ENCODE data around the gene SRRM1.
"Not testable (repeated sequence)": the region's sequence is repeated elsewhere in the genome, so short reads cannot be mapped to it uniquely, and the experiment has no call there.

Gene SRRM1

DNA sequence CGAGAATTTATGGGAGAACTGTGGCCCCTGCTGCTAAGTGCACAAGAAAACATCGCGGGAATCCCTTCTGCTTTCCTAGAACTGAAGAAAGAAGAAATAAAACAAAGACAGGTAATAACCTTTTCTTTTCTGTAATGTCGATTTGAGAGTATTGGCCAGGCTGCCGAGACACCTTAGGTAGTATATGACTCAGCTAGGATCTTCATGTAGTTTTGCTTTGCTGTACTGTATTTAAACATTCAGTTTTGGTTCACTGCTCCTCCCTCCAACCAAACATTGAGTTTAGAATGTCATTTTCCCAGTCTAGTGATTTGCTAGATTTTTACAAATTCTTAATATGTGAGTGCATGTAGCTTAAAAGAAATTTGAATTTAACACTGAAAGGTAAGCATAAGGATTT lies 5.8 kb downstream of the SRRM1 start:
- no peak for DNase-seq

GRCh38 chr1:24652382-24652781 lies 9.3 kb downstream of the SRRM1 start:
- no peak for DNase-seq

DNA sequence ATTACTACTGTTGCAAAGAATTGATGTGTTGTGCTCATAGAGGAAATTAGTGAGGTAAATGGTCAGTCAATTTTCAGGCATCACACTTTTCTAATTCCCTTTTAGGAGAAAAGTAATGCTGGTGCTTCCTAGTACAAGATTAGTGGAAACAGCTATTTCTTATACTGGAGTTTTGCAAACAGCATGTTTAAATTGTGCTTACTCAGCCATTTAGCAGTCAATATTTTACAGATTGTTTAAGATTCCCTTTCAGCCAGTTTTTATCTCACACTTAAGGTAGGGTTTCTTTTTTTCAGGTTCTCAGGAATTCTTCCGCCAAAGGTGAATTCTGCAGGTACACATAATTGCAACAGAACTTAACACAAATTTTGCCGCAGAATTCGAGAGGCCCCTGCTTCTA lies 10.9 kb downstream of the SRRM1 start:
- no peak for DNase-seq

GRCh38 chr1:24656046-24656445 lies 12.9 kb downstream of the SRRM1 start:
- DNase-seq = no peak

GRCh38 chr1:24657781-24658180 lies 14.7 kb downstream of the SRRM1 start:
- no peak for DNase-seq

- no peak for DNase-seq
Measured at GRCh38 chr1:24659166-24659904, 16.2 kb downstream of the SRRM1 start.

- no peak for DNase-seq
Measured at GRCh38 chr1:24659993-24660665, 17.0 kb downstream of the SRRM1 start.

- no peak for DNase-seq
Measured at GRCh38 chr1:24664507-24665033, 21.5 kb downstream of the SRRM1 start.

DNA sequence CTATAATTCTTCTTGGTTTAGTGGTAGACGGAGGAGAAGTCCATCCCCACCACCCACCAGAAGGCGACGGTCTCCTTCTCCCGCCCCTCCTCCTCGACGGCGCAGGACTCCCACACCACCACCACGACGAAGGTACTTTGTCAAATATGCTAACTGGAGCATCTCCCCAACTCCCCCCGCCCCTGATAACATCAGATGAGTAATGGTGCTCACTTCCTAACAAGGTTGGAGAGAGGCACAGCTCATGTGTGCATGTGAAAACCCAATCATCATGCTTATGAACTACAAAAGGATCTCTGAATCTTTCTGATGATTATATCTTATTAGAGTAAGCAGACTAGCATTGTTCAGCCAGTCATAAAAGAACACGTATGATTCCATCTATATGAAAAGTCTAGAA lies 23.7 kb downstream of the SRRM1 start:
- DNase-seq = no peak

- not testable (repeated sequence) for DNase-seq
Measured at GRCh38 chr1:24671372-24671771, 28.3 kb downstream of the SRRM1 start.

GRCh38 chr1:24672686-24673085 lies 29.6 kb downstream of the SRRM1 start:
- not testable (repeated sequence) for DNase-seq

DNA sequence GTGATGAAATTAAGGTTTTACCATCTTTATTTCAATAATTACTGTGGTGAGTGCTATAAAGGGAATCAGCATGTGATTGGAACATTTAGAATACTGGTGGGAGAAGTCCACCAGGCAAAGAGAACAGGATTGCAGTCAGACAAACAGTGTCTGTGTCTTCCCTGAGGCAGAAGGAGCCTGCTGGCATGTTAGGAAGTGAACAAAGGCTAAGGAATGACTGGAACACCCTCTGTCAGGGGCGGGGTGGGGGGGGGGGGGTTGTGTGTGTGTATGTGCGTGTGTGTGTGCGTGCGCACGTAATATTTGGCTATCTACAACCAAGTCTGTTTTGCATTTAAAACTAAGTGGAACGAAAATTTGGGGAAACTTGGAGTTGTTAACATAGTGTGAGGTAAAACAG lies 30.2 kb downstream of the SRRM1 start:
- no peak for DNase-seq

GRCh38 chr1:24678421-24678820 lies 35.3 kb downstream of the SRRM1 start:
- not testable (repeated sequence) for DNase-seq

DNA sequence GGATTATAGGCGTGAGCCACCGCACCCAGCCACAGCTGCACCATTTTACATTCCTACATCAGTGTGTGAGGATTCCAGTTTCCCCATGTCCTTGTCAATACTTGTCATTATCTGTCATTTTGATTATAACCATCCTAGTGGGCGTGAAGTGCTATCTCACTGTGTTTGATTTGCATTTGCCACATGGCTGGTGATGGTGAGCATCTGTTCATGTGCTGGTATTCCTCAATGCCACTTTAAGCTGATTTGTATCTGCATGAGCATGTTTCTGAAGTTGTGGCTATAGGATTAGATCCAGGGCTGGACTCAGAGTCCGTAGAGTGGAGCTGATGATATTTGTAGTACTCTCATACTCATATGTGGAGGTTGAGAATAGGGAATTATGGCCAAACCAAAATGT lies 36.6 kb downstream of the SRRM1 start:
- no peak for DNase-seq

DNA sequence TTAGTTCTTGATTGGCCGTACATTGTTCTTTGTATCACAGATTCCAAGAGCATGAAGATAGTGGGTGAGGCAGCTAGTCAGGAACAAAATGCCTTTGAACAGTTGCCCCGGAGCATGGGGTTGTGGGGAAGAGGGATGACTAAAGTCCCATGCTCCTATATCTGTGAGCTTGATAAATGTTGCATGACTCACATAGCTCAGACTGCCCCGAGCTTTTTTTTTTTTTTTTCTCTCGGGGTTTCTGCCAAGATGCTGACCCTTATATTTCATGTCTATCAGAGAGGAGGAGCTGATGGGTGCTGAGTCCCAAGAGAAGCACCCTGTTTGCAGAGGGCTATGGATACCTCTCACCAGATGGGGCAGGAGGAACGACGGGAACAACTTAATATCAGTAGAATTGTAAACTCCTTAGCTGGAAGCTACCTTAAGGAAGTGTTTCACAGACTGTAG lies 40.6 kb downstream of the SRRM1 start:
- DNase-seq = peak in 1 of 2 donors; percentile 12

GRCh38 chr1:24688033-24688432 lies 44.9 kb downstream of the SRRM1 start:
- no peak for DNase-seq

- peak; percentile 81 to 82 for DNase-seq
Measured at GRCh38 chr1:24688621-24689195, 45.6 kb downstream of the SRRM1 start.

DNA sequence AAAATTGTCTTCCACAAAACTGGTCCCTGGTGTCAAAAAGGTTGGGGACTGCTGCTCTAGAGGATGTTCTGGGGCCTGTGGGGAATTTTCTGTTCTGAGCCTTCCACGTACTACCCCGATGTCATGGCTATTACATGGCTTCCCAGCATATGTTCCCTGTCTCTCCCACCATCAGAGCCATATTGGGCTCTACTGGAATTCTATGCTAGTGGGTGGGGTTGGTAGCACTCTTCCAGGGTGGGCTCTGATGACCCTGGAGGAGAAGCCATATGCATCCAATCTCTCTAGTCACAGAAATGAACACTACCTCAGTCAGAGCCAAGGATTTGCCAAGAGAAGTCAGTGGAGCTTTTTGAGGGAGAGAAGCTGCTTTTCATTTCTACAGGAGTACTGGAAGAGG lies 47.9 kb downstream of the SRRM1 start:
- DNase-seq = no peak

DNA sequence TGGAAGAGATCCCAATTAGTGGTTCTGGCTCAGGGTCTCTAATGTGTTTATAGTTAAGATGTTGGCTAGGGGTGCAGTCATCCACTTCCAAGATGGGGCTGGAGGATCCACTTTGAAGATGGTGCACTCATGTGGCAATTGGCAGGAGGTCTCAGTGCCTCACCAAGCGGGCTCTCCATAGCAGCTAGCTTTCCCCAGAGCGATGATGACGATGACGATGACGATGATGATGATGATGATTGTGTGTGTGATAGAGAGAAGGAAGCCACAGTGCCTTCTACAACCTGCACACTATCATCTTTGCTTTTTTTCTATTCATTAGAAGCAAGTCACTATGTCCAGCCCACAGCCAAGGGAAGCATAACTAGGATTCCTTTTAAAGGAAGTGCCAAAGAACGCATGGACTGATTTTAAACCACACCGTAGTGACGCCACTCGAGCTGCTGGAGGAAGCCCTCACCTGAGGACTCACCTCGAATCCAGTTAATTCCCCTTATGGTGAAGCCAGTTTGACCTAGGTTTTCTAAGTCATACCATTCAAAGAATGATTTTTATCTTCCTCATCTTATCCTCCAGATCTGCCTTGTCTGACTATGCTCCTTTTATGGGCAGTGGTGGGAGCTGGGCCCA lies 49.4 kb downstream of the SRRM1 start:
- DNase-seq = no peak

GRCh38 chr1:24693827-24694379 lies 50.8 kb downstream of the SRRM1 start:
- peak; percentile 80 to 91 for DNase-seq

DNA sequence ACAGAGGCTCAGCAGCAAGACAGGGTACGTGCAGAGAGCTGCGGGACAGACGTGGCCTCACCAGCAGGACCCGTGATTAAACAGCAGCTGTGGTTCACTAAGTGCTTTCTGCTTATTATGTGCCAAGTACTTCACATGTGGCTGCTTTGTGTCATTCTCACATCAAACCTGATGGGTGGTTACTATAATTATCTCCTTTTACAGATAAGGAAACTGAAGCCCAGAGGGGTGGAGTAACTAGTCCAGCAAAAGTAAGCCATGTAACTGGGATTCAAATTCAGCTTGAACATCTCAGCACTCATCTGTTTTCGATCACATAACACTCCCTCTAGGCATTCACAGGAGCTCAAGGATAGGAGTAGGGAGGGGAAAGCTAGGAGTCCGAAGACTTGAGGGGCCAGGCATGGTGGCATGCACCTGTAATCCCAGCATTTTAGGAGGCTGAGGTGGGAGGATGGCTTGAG lies 51.3 kb downstream of the SRRM1 start:
- peak; percentile 88 to 89 for DNase-seq

DNA sequence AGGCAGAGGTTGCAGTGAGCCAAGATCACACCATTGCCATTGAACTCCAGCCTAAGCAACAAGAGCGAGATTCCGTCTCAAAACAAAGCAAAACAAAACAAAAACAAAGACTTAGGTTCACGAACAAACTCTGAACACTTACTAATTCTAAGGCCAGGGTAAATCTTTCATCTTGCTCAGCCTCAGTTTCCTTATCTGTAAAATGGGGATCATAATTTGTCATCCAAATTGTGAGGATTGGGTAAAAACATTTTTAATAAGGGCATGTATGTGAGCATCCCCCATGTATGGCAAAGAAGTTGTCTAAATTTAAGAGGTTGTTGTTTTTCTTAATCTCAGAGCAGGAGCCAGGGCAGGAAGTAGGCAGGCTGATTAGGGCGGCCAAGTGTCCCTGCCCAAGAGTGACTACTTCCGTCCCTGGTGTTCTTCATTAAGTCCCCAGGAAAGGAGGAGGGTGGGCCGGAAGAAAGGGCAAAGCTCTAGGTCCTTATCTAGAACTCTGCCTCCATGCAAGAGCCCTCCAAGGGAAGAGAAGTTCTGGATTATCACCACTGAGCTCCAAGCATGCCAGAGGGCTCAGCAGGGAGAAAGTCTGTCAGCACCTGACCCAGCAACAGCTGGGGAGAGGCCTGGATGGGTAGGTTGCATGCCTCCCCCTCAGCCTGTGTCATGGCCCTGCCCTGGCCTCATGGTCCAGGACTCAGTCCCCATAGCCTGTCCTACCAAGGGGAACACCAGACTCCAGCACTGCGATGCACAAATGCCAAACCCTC lies 52.3 kb downstream of the SRRM1 start:
- DNase-seq = peak; percentile 57 to 64
